COLO668 (cell line): ENCODE data around the gene OPCML.
A peak's percentile ranks its signal among the peaks of the same experiment; 100 is the strongest.

Experiments used
- DNase-seq: peaks from one replicate; lab custom pipeline; 2025; ENCODE audit not compliant: unreplicated experiment; lab: John Stamatoyannopoulos, UW

The OPCML gene

GRCh38 chr11:133078591-133079404 lies 453.5 kb downstream of the OPCML start:
- DNase-seq, result peak; percentile 22

- DNase-seq, result no peak
Measured at GRCh38 chr11:133078012-133078411, 454.3 kb downstream of the OPCML start.

GRCh38 chr11:133075351-133075750 lies 456.9 kb downstream of the OPCML start:
- DNase-seq, result no peak

GRCh38 chr11:133072858-133073582 lies 459.3 kb downstream of the OPCML start:
- no peak for DNase-seq

- DNase-seq, result no peak
Measured at GRCh38 chr11:133072378-133072777, 459.9 kb downstream of the OPCML start.

- DNase-seq, result no peak
Measured at GRCh38 chr11:133070791-133071190, 461.5 kb downstream of the OPCML start.

GRCh38 chr11:133070021-133070713 lies 462.1 kb downstream of the OPCML start:
- no peak for DNase-seq

- DNase-seq, result no peak
Measured at GRCh38 chr11:133065847-133066485, 466.3 kb downstream of the OPCML start.

- no peak for DNase-seq
Measured at GRCh38 chr11:133064961-133065360, 467.3 kb downstream of the OPCML start.

GRCh38 chr11:133064152-133064877 lies 468.0 kb downstream of the OPCML start:
- DNase-seq, result peak; percentile 84

GRCh38 chr11:133058501-133058900 lies 473.8 kb downstream of the OPCML start:
- no peak for DNase-seq

- DNase-seq, result no peak
Measured at GRCh38 chr11:133053124-133053776, 479.1 kb downstream of the OPCML start.

GRCh38 chr11:133052537-133052936 lies 479.8 kb downstream of the OPCML start:
- no peak for DNase-seq

- no peak for DNase-seq
Measured at GRCh38 chr11:133049244-133050019, 482.9 kb downstream of the OPCML start.

GRCh38 chr11:133048270-133048669 lies 484.0 kb downstream of the OPCML start:
- DNase-seq, result no peak

GRCh38 chr11:133047771-133048115 lies 484.6 kb downstream of the OPCML start:
- DNase-seq, result no peak

GRCh38 chr11:133047036-133047770 lies 485.1 kb downstream of the OPCML start:
- no peak for DNase-seq

GRCh38 chr11:133046252-133046651 lies 486.0 kb downstream of the OPCML start:
- no peak for DNase-seq
